ENCODE measurements around the gene SLC39A12. TPM values are rescaled to one million over a fixed set of nuclear protein-coding genes. Genes with fewer than 3 reads are reported as not detected.

Gene SLC39A12
- total RNA-seq, 1 donor from 2014 or later = not detected

DNA sequence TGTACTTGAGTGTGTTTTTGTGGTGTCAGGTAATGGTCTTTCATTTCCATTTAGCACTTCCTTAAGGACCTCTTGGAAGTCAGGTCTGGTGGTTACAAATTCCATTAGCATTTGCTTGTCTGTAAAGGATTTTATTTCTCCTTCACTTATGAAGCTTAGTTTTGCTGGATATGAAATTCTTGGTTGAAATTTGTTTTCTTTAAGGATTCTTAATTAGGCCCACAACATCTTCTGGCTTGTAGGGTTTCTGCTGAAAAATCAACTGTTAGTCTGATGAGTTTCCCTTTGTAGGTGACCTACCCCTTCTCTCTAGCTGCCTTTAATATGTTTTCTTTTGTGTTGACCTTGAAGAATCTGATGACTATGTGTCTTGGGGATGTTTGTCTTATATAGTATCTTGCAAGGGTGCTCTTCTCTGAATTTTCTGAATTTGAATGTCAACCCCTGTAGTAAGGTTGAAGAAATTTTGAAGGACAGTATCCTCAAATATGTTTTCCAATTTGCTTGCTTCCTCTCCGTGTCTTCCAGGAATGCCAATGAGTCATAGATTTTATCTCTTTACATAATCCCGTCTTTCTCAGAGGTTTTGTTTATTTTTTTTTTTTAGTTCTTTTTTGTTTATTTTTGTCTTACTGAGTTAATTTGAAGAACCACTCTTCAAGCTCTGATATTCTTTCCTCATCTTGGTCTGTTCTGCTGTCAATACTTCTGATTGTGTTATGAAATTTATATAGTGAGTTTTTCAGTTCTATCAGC, 70.2 kb downstream of the SLC39A12 start:
- Mint-ChIP-seq H3K27ac (no peak overlapping the region), H3K9me3 (peaks cover 13% of the 10 kb centered on the region), H3K4me1 (ENCODE audit: low read depth) (no peaks in the 10 kb centered on the region), H3K27me3 (ENCODE audit: insufficient read depth) (no peaks in the 10 kb centered on the region), H3K36me3 (ENCODE audit: low read depth) (no peaks in the 10 kb centered on the region), H3K4me3 (no peak overlapping the region)
- intact Hi-C loops (cut with micrococcal nuclease) = no loop called here
- DNase-seq (ENCODE audit: low spot score) = no peak

DNA sequence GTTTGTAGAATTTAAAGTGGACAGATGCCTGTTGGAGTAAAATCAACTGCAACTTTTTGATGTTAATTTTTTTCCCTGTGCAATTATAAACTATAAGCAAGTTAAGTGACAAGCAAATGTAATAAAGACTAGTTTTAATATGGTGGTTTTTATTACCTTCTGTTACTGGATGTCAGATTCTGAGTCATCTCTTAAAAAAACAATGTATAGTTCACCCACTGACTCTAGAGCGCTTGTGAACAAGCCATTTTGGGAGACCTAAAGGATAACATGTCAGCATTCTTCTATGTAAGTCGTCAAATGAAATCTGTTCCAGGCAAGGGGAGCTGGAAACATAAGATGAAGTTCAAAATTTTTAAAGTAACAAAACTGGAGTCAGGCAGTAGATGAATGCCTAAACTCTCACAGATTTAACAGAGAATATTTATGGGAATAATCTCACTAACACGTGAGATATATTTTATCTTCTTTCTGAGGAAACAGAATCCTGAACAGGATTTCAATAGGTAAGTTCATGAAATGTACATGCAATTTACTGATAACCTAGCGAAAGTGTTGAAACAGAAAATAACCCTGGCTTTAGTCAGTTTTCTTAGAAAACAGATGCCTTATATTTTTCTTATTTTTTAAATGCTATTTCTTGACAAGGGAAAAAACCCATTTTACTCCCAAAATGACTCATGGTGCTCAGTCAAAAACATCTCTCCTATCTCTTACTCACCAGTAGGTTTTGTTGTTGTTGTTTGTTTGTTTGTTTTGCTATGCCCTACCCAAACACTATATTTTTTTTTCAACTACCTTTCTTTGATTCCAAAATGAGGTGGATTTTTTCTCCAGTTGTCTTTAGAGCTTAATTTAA, 91.7 kb downstream of the SLC39A12 start:
- Mint-ChIP-seq H3K4me1 (ENCODE audit: low read depth) (no peaks in the 10 kb centered on the region), H3K27me3 (ENCODE audit: insufficient read depth) (no peaks in the 10 kb centered on the region), H3K9me3 (no peaks in the 10 kb centered on the region), H3K27ac (no peak overlapping the region), H3K36me3 (ENCODE audit: low read depth) (no peaks in the 10 kb centered on the region), H3K4me3 (no peak overlapping the region)
- intact Hi-C loops (cut with micrococcal nuclease) = no loop called here
- DNase-seq (ENCODE audit: low spot score) = no peak

DNA sequence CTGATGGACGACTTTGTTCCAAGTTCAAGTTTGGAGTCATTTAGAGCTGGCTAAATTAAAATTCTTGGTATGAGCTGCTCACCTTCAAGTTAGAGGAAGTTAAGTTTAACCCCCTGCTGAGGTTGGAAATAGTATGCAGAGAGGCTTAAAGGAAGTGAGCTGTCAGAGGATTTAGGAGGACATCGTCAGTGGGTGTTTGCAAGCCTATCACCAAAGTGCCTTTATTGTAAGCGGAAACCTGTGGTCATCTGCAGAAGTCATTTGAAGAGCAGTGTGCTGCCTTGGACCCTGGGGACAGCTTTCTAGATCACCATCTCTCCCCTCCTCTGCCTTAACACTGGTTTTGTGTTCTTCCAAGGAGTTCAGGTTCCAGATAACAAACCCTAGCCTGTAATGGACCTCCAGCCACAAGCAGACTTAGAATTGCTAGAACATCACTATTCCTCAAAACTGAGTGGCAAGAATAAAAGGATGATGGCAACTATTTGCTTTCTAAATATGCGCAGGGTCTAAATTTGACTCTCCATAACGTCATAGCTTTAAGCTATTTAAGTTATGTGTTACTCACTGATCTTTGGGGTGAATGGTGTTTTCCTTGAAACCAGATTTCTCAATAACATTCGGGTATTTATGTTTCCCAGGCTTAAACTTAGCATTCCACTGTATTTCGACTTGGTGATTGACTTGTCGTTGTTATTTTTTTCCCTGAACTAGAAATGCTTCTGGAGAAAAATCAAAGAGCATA, 93.4 kb downstream of the SLC39A12 start:
- H3K9me3 Mint-ChIP-seq = no peaks in the 10 kb centered on the region
- no peaks in the 10 kb centered on the region for H3K36me3 Mint-ChIP-seq (ENCODE audit: low read depth)
- no peak for DNase-seq (ENCODE audit: low spot score)
- H3K4me1 Mint-ChIP-seq (ENCODE audit: low read depth) = no peaks in the 10 kb centered on the region
- H3K4me3 Mint-ChIP-seq = no peak overlapping the region
- H3K27me3 Mint-ChIP-seq (ENCODE audit: insufficient read depth) = no peaks in the 10 kb centered on the region
- no peak overlapping the region for H3K27ac Mint-ChIP-seq
- intact Hi-C loops (cut with micrococcal nuclease) = no loop called here

DNA sequence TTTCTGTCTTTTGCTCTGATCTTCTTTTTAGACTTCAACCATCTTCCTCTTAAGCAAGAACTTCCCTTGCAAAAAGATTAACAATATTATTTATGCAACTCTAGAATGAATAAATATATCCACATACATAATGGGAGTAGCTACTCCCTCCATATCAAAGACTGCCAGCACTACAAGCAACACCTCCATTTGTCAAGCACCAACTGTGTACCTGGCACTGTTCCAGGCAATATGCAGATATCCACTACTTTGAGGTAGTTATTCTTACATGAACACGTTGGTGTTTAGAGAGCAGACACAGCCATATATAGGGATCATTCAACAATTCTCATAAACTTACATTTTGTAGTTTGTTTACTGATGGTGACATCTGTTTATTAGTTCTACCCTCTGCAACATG, 104.9 kb downstream of the SLC39A12 start:
- DNase-seq (ENCODE audit: low spot score) = no peak
- Mint-ChIP-seq H3K36me3 (ENCODE audit: low read depth) (no peaks in the 10 kb centered on the region), H3K4me1 (ENCODE audit: low read depth) (no peaks in the 10 kb centered on the region), H3K9me3 (peaks cover 2% of the 10 kb centered on the region), H3K27ac (no peak overlapping the region), H3K27me3 (ENCODE audit: insufficient read depth) (no peaks in the 10 kb centered on the region), H3K4me3 (no peak overlapping the region)
- intact Hi-C loops (cut with micrococcal nuclease) = no loop called here

DNA sequence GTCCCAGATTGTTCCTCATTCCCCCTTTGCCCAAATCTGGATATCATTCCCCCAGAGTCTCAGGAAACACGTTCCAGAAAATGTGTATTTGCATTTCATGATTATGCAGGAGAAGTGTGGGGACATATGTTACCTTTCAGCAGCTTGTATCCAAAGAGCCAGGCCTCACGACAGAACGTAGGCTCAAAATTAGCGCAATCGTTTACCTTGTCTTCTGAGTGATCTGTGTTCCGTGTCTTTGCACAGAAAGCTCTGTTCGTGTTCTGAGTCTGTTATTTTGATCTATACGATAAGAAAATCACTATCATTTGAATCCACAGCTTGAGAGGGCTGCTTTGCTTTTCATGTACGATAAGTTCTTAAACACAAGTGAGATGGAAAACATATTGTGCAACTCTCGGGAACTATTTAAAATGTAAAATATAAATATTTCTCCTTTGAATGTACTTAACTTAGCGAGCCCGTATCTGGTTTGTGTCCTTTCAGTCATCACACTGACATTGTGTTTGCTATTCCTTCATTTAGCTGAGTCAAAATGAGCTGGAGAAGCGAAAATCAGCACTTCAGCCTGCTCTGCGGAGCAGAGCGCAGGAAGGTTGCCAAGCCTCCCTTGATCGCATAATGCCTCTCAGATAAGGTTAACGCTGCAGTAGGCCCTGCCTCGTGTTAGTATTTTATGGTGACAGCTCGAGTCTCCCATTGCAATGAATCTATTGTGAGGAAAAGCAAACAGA, 108.3 kb downstream of the SLC39A12 start:
- Mint-ChIP-seq H3K36me3 (ENCODE audit: low read depth) (no peaks in the 10 kb centered on the region), H3K9me3 (peaks cover 2% of the 10 kb centered on the region), H3K27ac (no peak overlapping the region), H3K4me1 (ENCODE audit: low read depth) (no peaks in the 10 kb centered on the region), H3K4me3 (no peak overlapping the region), H3K27me3 (ENCODE audit: insufficient read depth) (no peaks in the 10 kb centered on the region)
- intact Hi-C loops (cut with micrococcal nuclease) = no loop called here
- DNase-seq (ENCODE audit: low spot score) = no peak

DNA sequence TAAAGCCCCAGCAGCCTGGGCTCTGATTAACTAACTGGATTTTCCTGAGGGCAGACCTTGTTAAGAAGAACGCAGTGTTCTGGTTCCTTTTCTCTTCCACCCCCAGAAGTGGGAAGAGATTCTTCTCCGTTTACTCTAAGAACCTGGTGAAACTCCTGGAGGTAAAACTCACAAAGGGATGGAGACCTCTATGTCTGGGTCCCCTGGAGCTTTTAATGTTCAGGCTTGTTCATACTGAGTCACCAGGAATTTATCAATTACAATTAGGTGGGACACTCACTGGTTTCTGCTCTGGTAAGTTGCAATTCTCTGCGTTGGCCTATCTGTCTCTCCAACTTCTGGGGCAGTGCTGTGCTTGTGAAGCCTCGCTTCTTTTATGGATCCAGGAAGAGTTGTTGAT, 115.2 kb downstream of the SLC39A12 start:
- intact Hi-C loops (cut with micrococcal nuclease) = no loop called here
- Mint-ChIP-seq H3K27ac (no peak overlapping the region), H3K9me3 (no peaks in the 10 kb centered on the region), H3K4me1 (ENCODE audit: low read depth) (no peaks in the 10 kb centered on the region), H3K36me3 (ENCODE audit: low read depth) (no peaks in the 10 kb centered on the region), H3K27me3 (ENCODE audit: insufficient read depth) (no peaks in the 10 kb centered on the region), H3K4me3 (no peak overlapping the region)
- no peak for DNase-seq (ENCODE audit: low spot score)

DNA sequence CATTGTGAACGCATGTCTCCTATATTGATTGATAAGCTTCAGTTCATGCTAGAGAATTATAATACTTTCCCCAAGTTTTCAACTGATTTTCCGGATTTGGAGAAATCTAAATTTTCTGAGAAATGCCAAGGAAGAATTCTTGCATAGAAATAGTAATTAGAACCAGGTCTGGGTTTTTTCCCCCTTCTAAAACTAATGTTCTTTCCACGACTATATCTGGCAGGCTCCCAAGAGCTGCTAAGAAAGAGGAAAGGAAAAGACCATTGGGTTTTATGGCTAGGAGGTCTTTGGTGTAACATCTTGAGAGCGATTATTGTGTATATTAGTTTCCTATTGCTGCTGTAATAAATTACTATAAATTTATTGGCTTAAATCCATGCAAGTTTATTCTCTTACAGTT, 116.7 kb downstream of the SLC39A12 start:
- no peak overlapping the region for H3K4me3 Mint-ChIP-seq
- H3K36me3 Mint-ChIP-seq (ENCODE audit: low read depth) = no peaks in the 10 kb centered on the region
- DNase-seq (ENCODE audit: low spot score) = no peak
- no peaks in the 10 kb centered on the region for H3K27me3 Mint-ChIP-seq (ENCODE audit: insufficient read depth)
- intact Hi-C loops (cut with micrococcal nuclease) = no loop called here
- no peak overlapping the region for H3K27ac Mint-ChIP-seq
- no peaks in the 10 kb centered on the region for H3K9me3 Mint-ChIP-seq
- H3K4me1 Mint-ChIP-seq (ENCODE audit: low read depth) = no peaks in the 10 kb centered on the region

DNA sequence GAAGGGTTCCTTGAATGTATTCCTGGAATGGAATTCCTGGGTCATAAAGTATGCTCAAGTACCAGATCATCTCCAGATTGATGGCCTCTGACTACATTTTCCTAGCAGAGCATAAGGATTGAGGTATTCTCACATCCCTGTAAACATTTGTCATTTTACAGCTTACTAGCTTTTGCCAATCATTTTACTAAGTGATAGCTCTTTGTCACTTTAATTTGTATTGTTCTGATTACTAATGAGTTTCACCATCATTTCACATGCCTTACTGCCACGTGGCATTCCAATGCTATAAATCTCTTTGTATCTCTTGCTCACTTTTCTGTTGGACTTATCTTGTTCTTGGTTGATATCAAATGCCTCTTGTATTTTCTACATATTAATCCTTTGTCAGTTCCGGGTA, 119.9 kb downstream of the SLC39A12 start:
- H3K27ac Mint-ChIP-seq = no peak overlapping the region
- no peaks in the 10 kb centered on the region for H3K4me1 Mint-ChIP-seq (ENCODE audit: low read depth)

DNA sequence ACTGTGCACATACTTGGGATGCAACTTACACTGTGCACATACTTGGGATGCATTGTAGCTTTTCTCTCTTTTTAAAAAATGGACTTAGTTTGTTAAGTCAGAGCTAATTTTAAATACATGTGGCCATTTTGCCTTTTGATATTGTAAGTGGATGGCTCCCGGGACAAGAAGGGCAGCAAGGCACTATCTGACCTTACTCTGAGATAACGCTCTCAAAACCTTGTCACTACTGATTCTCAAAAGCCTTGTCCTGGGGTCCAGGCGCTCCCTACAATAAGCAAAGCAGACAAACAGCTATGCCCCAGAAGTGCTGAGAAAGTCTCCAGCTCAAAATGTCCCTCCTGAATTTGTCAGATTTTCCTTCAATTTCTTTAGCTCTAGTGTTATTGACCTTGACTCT, 121.6 kb downstream of the SLC39A12 start:
- DNase-seq (ENCODE audit: low spot score) = no peak
- Mint-ChIP-seq H3K9me3 (no peaks in the 10 kb centered on the region), H3K27me3 (ENCODE audit: insufficient read depth) (no peaks in the 10 kb centered on the region), H3K4me1 (ENCODE audit: low read depth) (no peaks in the 10 kb centered on the region), H3K36me3 (ENCODE audit: low read depth) (no peaks in the 10 kb centered on the region), H3K27ac (no peak overlapping the region), H3K4me3 (no peak overlapping the region)
- intact Hi-C loops (cut with micrococcal nuclease) = no loop called here

More for the DNA sequence above, 119.9 kb downstream of the SLC39A12 start:
- intact Hi-C loops (cut with micrococcal nuclease) = no loop called here
- H3K27me3 Mint-ChIP-seq (ENCODE audit: insufficient read depth) = no peaks in the 10 kb centered on the region
- no peak for DNase-seq (ENCODE audit: low spot score)
- no peaks in the 10 kb centered on the region for H3K9me3 Mint-ChIP-seq
- H3K4me3 Mint-ChIP-seq = no peak overlapping the region
- H3K36me3 Mint-ChIP-seq (ENCODE audit: low read depth) = no peaks in the 10 kb centered on the region

DNA sequence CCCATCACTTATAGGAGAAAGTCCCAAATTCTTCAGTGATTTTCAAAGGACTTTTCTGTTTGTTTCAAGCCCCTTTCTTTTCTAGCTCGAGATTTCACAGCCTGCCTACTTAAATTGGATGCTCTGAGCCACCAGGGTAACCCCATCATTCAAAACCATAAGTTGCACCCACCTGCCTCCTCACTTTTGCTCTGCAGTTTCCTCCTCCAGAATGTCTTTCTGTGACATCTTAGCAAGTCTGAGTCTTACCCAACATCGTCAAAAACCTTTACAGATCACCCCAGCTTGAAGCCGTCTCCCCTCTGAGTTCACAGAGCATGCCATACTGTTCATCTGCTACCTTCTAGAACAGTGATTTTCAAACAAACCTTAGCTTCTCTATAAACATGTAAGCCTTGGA, 124.2 kb downstream of the SLC39A12 start:
- no peak for DNase-seq (ENCODE audit: low spot score)
- Mint-ChIP-seq H3K36me3 (ENCODE audit: low read depth) (no peaks in the 10 kb centered on the region), H3K9me3 (no peaks in the 10 kb centered on the region), H3K27ac (no peak overlapping the region), H3K27me3 (ENCODE audit: insufficient read depth) (no peaks in the 10 kb centered on the region), H3K4me1 (ENCODE audit: low read depth) (no peaks in the 10 kb centered on the region), H3K4me3 (no peak overlapping the region)
- intact Hi-C loops (cut with micrococcal nuclease) = no loop called here

DNA sequence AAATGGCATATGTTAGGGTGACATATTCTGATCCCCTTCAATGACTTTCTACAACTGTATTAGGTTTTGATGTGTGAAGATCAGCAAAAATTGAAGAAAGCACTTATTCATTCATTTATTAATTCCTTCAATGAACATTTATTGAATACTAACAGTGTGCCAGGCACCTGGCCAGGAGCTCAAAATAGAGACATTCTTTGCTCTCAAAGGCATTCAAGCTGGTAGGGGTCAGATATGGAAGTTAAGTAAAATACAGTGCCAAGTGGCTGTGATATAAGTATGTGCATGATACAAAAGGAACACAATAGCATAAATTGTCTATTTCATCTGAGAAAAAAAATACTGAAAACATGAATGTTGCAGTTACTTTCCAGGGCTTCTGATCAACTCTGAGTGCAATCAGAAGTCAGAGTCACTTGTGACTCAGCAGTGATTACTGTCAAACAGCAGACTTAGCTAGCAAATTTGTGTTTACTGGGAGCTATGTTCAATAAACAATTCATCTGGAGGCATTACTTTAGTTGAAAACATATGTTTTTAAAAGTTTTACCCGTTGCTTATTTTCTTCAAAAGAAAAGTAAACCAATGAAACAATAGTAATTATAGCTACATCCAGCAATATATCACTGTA, 128.1 kb downstream of the SLC39A12 start:
- intact Hi-C loops (cut with micrococcal nuclease) = no loop called here
- Mint-ChIP-seq H3K27ac (no peak overlapping the region), H3K9me3 (no peaks in the 10 kb centered on the region), H3K4me3 (no peak overlapping the region), H3K36me3 (ENCODE audit: low read depth) (no peaks in the 10 kb centered on the region), H3K27me3 (ENCODE audit: insufficient read depth) (no peaks in the 10 kb centered on the region), H3K4me1 (ENCODE audit: low read depth) (no peaks in the 10 kb centered on the region)
- no peak for DNase-seq (ENCODE audit: low spot score)

DNA sequence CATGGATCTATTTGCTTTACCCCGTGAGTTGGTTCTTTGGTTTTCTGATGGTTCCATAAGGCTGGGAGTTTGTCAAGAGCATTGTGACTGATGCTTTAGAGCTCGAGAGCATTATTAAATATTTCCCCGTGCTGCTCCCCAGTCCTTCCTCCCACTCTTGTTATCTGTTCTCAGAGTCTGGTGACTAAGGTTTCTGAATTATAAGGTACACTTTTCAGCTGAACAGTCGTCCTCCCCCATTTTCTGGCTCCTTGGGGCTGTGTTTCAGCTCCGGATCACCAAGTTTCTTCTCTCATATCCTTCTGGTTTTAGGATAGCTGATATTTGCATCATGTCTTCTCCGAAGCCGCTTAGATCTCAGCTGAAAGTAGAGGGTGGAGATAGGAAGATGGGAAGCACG, 130.7 kb downstream of the SLC39A12 start:
- H3K9me3 Mint-ChIP-seq = no peaks in the 10 kb centered on the region
- H3K27ac Mint-ChIP-seq = no peak overlapping the region
- no peaks in the 10 kb centered on the region for H3K27me3 Mint-ChIP-seq (ENCODE audit: insufficient read depth)
- H3K4me1 Mint-ChIP-seq (ENCODE audit: low read depth) = no peaks in the 10 kb centered on the region
- H3K36me3 Mint-ChIP-seq (ENCODE audit: low read depth) = no peaks in the 10 kb centered on the region
- no peak for DNase-seq (ENCODE audit: low spot score)
- intact Hi-C loops (cut with micrococcal nuclease) = no loop called here
- no peak overlapping the region for H3K4me3 Mint-ChIP-seq
